Hematopoietic multipotent progenitor cell (in vitro differentiated cells): ENCODE results near the gene NFIX. TPM values are rescaled to one million over a fixed set of nuclear protein-coding genes. Genes with fewer than 3 reads are reported as not detected.

Source experiments
- DNase-seq, 3 donors: peaks; one replicate each; pipeline ENCODE4 v3.0.0-alpha.2; 2011 to 2015; ENCODE audit warnings: low read depth in 2 of 3, low spot score in 2 of 3
- total RNA-seq: library from RNA; depleted of rRNA; stranded (reverse); fragments of >200 nt; gene quantifications from one replicate; pipeline ENCODE4 v1.2.3, GENCODE V29; 2012

The NFIX gene
- total RNA-seq, 1 donor, result 23.4 TPM

GRCh38 chr19:13069415-13070359, 74.4 kb downstream of the NFIX start:
- peak in 2 of 3 donors; percentile 74 to 85 for DNase-seq

GRCh38 chr19:13070425-13071140, 75.3 kb downstream of the NFIX start:
- DNase-seq, result no peak

GRCh38 chr19:13071444-13072187, 76.3 kb downstream of the NFIX start:
- peak in 1 of 3 donors; percentile 21 for DNase-seq

- DNase-seq, result no peak
Measured at GRCh38 chr19:13072188-13072908, 77.1 kb downstream of the NFIX start.

GRCh38 chr19:13073263-13073662, 78.0 kb downstream of the NFIX start:
- DNase-seq, result no peak

- DNase-seq, result no peak
Measured at GRCh38 chr19:13074378-13074777, 79.1 kb downstream of the NFIX start.

GRCh38 chr19:13076320-13076719, 81.0 kb downstream of the NFIX start:
- no peak for DNase-seq

GRCh38 chr19:13076787-13077186, 81.5 kb downstream of the NFIX start:
- DNase-seq, result no peak

GRCh38 chr19:13077240-13077639, 82.0 kb downstream of the NFIX start:
- peak in 2 of 3 donors; percentile 56 to 84 for DNase-seq

- DNase-seq, result no peak
Measured at GRCh38 chr19:13078381-13078780, 83.1 kb downstream of the NFIX start.

GRCh38 chr19:13078897-13079541, 83.7 kb downstream of the NFIX start:
- no peak for DNase-seq

- peak in 2 of 3 donors; percentile 55 to 74 for DNase-seq
Measured at GRCh38 chr19:13079542-13079986, 84.3 kb downstream of the NFIX start.

GRCh38 chr19:13082192-13083007, 87.1 kb downstream of the NFIX start:
- DNase-seq, result no peak

GRCh38 chr19:13083008-13083404, 87.7 kb downstream of the NFIX start:
- DNase-seq, result no peak

- no peak for DNase-seq
Measured at GRCh38 chr19:13083627-13084026, 88.4 kb downstream of the NFIX start.

GRCh38 chr19:13085666-13086065, 90.4 kb downstream of the NFIX start:
- no peak for DNase-seq

- DNase-seq, result no peak
Measured at GRCh38 chr19:13086341-13086740, 91.1 kb downstream of the NFIX start.

- DNase-seq, result no peak
Measured at GRCh38 chr19:13087295-13087694, 92.0 kb downstream of the NFIX start.
